Skeletal muscle satellite cell (primary cell): ENCODE results near the gene SPRR5.

ENCODE experiments used
- H3K27me3 ChIP-seq: 2 replicates; pipeline ENCODE4 v1.7.0; 2013; ENCODE audit warnings: low read length; ENCODE audit not compliant: control insufficient read depth, insufficient read depth
- H3K36me3 ChIP-seq: 2 replicates; pipeline ENCODE4 v1.7.0; 2013; ENCODE audit warnings: mild to moderate bottlenecking, control low read depth, low read length; ENCODE audit not compliant: insufficient read depth
- H3K4me1 ChIP-seq: 2 replicates; pipeline ENCODE4 v1.7.0; 2013; ENCODE audit warnings: low read length; ENCODE audit not compliant: control insufficient read depth, insufficient read depth
- H3K4me2 ChIP-seq: 2 replicates; pipeline ENCODE4 v1.7.0; 2013; ENCODE audit warnings: mild to moderate bottlenecking, low read length
- H3K4me3 ChIP-seq: 2 replicates; pipeline ENCODE4 v1.7.0; 2013; ENCODE audit warnings: low read length
- H3K9ac ChIP-seq: 2 replicates; pipeline ENCODE4 v1.7.0; 2013; ENCODE audit warnings: mild to moderate bottlenecking, low read depth, low read length, moderate library complexity
- H3K9me3 ChIP-seq: replicated peaks from 2 replicates; pipeline ENCODE4 v1.7.0; 2013; ENCODE audit warnings: mild to moderate bottlenecking, control low read depth, low read length

SPRR5 gene

DNA sequence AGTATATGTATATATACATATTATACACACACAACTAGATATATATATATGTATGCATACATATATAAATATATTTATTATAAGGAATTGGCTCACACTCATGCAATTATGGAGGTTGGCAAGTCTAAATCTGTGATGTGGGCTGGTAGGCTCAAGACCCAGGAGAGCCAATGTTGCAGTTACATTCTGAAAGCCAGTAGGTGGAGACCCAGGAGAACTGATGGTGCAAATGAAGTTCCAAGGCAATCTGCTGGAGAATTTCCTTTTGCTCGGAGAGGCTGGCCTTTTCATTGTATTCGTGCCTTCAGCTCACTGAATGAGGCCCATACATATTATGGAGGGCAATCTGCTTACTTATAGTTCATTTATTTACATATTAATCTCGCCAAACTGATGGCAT, 29.2 kb upstream of the SPRR5 start:
- Histone ChIP-seq H3K9me3 (no peaks in the 10 kb centered on the region), H3K4me1 (no peaks in the 10 kb centered on the region), H3K36me3 (no peaks in the 10 kb centered on the region), H3K9ac (no peak overlapping the region), H3K4me2 (no peak overlapping the region), H3K4me3 (no peak overlapping the region), H3K27me3 (peaks cover 11% of the 10 kb centered on the region)

DNA sequence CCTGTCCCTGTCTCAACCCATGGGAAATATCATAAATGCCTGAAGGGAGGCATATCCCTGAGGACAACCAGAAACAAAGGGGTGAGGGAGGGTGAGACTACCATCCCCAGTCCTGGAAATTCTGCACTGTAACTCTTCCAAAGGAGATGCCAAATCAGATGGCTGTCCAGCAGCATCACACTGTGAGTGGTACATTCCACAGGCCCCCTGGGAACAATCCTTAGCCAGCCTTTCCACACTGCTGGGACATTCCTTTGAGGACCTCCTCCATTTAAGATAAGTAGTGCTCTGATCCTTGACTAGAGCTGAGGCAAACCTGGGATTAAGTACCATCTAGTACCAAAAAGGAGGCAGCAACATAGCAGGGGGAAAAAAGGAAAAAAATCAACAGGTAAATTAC, 27.9 kb upstream of the SPRR5 start:
- no peaks in the 10 kb centered on the region for H3K4me1 ChIP-seq
- H3K27me3 ChIP-seq, result peaks cover 10% of the 10 kb centered on the region
- H3K4me3 ChIP-seq, result no peak overlapping the region
- H3K9me3 ChIP-seq, result no peaks in the 10 kb centered on the region
- no peak overlapping the region for H3K4me2 ChIP-seq
- H3K9ac ChIP-seq, result no peak overlapping the region
- no peaks in the 10 kb centered on the region for H3K36me3 ChIP-seq

DNA sequence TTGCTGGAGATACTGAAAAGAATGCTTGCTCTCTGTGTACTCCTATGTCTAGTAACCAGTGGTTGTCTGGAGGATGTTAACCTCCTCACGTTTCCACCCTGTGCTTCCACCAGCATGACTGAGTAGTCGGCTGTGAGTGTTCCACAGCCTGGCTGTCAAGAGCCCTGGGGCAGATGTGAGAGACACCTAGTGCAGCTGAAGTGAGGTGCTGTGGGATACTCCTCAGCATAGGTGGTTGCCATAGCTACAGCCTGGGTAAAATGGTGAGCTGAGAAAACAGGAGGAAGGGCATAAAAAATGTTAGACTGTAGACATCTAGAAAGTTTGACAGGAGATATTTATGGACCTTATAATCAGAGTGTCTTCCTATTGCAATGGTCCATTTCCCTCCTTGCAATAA, 22.8 kb upstream of the SPRR5 start:
- Histone ChIP-seq H3K9me3 (no peaks in the 10 kb centered on the region), H3K4me2 (no peak overlapping the region), H3K36me3 (no peaks in the 10 kb centered on the region)

DNA sequence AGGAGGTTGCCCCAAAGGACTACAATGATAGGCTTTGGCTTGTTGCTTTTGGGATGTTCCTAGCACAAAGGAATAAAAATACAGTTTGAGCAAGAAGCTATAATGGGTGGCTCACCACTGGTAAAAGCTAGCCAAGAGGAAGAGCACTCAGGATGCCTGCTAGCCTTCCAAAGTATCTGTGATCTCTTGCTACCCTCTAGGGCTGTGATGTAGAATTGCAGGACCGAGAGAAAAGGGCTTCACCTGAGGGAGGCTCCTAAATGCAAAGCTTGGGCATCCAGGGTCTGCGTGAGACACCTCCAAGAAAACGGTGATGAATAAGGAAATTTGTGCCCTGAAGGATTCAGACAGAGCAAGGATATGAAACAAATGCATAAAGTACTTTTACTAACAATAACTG, 20.9 kb upstream of the SPRR5 start:
- peaks cover 11% of the 10 kb centered on the region for H3K27me3 ChIP-seq

More for the DNA sequence above, 22.8 kb upstream of the SPRR5 start:
- Histone ChIP-seq H3K4me1 (no peaks in the 10 kb centered on the region), H3K27me3 (peaks cover 11% of the 10 kb centered on the region), H3K9ac (no peak overlapping the region), H3K4me3 (no peak overlapping the region)

DNA sequence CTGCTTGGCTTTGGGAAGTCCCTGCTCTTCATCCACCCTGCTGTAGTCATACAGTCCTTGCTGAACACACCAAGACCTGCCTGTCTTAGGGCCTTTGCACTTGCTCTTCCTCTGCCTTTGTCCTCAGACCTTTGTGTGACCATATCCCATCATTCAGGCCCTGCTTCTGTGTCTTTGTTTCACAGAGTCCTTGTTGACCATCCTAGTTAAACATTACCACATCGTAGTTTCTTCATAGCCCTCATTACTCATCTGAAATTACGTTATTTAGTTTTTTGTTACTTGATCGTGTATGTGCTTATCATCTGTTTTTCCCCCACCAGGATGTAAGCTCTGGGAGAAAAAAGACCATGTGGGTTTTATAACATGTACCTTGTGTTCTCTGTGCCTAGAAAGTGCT, 18.3 kb upstream of the SPRR5 start:
- Histone ChIP-seq H3K9me3 (no peaks in the 10 kb centered on the region), H3K4me1 (no peaks in the 10 kb centered on the region), H3K27me3 (peaks cover 16% of the 10 kb centered on the region), H3K36me3 (no peaks in the 10 kb centered on the region), H3K4me2 (no peak overlapping the region), H3K9ac (no peak overlapping the region), H3K4me3 (no peak overlapping the region)

More for the DNA sequence above, 20.9 kb upstream of the SPRR5 start:
- Histone ChIP-seq H3K4me3 (no peak overlapping the region), H3K4me2 (no peak overlapping the region), H3K4me1 (no peaks in the 10 kb centered on the region), H3K36me3 (no peaks in the 10 kb centered on the region), H3K9ac (no peak overlapping the region), H3K9me3 (no peaks in the 10 kb centered on the region)

DNA sequence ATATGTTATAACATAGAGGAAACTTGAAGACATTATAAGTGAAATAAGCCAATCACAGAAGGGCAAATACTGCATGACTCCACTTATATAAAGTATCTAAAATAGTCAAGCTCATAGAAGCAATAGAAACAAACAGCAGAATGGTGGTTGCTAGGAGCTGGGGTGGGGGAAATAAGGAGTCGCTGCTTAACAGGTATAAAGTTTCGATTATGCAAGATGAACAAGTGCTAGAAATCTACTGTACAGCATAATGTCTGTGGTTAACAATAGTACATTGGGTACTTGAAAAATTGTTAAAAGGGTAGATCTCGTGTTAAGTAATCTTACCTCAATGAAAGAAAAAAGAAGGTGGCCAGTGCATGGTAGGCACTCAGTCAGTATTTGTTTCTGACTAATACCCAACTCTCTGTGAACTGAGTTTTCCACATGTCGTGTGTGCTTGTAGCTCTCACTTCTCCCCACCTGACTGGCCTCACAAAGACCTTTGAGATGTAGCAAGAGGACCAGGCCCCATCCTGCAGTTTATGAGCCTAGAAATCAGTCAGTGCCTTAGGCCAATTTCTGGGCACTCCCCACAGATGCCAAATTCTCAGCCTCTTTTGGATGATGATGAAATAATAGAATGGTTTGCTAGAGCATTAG, 14.7 kb upstream of the SPRR5 start:
- Histone ChIP-seq H3K36me3 (no peaks in the 10 kb centered on the region), H3K27me3 (peaks cover 15% of the 10 kb centered on the region), H3K9ac (no peak overlapping the region), H3K4me1 (no peaks in the 10 kb centered on the region), H3K4me3 (no peak overlapping the region), H3K9me3 (no peaks in the 10 kb centered on the region), H3K4me2 (no peak overlapping the region)

DNA sequence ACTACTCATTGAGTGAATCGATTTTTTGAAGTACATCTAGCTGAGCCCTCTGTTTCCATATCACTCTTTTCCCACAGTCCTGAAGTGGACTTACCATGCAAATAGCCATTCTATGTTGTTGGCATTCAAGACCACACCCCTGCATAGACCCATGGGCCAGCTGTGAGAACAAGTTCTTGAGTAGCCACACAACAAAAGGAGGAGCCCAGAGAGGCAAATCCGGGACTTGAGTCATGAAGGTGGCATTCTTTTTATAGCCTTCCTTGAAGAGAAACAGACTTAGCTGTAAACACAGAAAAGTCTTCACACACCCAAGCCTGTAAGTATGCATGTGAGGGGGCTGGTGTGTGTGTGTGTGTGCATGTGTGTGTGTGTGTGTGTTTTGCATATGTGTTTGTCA, 13.8 kb upstream of the SPRR5 start:
- Histone ChIP-seq H3K9ac (no peak overlapping the region), H3K4me1 (no peaks in the 10 kb centered on the region), H3K9me3 (no peaks in the 10 kb centered on the region), H3K4me3 (no peak overlapping the region), H3K27me3 (peaks cover 15% of the 10 kb centered on the region), H3K36me3 (no peaks in the 10 kb centered on the region), H3K4me2 (no peak overlapping the region)

DNA sequence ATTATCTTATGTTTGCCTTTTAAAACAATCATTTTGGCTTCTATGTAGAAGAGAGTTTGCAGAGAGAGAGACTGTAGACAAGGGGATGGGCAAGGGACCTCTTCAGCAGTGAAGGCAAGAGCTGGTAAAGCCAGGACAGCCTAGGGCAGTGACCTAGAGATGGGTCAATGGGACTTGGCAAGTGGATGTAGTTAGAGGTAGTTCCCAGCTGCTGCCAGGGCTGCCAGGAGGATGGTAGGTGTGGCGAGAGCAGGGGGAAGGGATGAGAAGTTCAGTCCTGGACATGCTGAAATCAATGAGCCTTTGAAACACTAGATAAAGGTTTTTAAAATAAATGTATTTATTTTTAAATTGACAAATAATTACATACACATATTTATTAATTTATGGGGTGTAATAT, 6.4 kb upstream of the SPRR5 start:
- Histone ChIP-seq H3K9ac (no peak overlapping the region), H3K4me1 (no peaks in the 10 kb centered on the region), H3K4me3 (no peak overlapping the region), H3K9me3 (no peaks in the 10 kb centered on the region), H3K27me3 (no peaks in the 10 kb centered on the region), H3K36me3 (no peaks in the 10 kb centered on the region), H3K4me2 (no peak overlapping the region)

DNA sequence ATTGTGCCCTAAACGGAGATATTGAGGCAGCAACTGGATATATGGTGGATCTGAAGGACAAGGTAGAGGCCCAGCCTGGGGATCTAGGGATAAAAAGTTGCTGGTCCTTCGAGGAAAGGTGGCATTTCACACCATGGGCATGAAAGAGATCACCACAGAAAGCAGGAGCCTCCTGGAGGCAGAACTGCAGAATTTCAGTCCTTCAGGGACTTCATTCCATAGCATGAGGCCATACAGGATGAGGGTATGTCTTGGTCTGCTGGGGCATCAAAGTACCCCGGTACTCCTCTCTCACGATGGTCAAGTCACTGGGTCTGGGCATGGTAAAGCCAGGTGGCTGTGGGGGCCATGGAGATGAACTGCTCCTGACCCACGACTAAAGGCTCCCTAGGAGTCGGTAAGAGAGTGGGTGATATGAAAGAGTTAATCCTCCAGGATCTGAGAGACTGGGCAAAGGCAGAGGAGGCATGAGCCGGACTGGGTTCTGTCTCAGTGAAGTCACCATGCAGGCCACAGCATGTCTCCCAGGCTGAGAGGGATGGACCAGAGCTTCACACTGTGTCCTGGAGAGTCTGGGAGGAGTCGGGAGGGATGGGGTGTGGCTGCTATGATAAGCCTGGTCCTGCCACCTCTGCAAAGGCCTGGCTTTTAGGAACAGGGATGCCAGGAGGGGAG, 5.8 kb upstream of the SPRR5 start:
- Histone ChIP-seq H3K36me3 (no peaks in the 10 kb centered on the region), H3K9ac (no peak overlapping the region), H3K4me1 (no peaks in the 10 kb centered on the region), H3K27me3 (no peaks in the 10 kb centered on the region), H3K4me2 (no peak overlapping the region), H3K9me3 (no peaks in the 10 kb centered on the region), H3K4me3 (no peak overlapping the region)

DNA sequence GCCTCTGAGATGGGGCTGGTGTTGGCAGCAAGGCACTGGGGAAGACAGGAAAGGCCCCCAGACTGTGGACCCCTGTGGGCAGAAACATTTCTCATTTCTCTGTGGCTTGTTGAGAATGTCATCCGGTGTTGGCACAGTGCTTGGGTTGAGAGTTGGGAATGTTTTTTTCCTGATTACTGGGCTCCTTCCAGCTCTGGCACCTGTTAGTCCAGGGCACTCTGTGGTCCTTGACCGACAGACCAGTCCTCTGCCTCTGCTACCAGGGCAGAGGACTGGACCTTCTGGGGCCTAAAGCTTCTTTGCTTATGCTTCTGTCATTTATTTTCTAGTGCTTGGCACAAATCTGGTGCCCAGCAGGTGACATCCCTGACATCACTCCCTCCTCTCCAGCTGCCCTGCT, 4.8 kb upstream of the SPRR5 start:
- no peaks in the 10 kb centered on the region for H3K9me3 ChIP-seq
- H3K4me1 ChIP-seq, result no peaks in the 10 kb centered on the region
- no peak overlapping the region for H3K9ac ChIP-seq
- H3K4me2 ChIP-seq, result no peak overlapping the region
- no peaks in the 10 kb centered on the region for H3K36me3 ChIP-seq
- no peak overlapping the region for H3K4me3 ChIP-seq
- H3K27me3 ChIP-seq, result no peaks in the 10 kb centered on the region

DNA sequence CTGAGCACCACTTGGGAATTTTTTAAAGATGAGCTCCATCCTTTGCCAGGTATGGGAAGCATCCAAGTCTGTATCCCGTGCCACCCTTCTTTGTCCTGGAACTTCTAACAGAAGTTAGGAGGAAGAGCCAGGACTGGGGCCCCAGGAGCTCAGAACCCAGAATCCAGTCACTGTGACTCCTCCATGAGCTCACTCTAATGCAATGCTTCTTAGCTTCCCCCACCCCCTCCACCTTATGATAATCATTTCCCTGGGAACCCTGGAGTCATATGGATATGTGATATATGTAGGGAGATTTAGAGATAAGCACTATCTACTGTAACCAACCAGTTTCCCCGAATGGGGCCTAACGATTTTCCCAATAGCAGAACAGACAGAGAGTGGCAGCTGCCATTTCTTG, 758 bp upstream of the SPRR5 start:
- H3K9ac ChIP-seq, result no peak overlapping the region
- no peaks in the 10 kb centered on the region for H3K4me1 ChIP-seq
- H3K36me3 ChIP-seq, result no peaks in the 10 kb centered on the region
- no peaks in the 10 kb centered on the region for H3K27me3 ChIP-seq
- no peaks in the 10 kb centered on the region for H3K9me3 ChIP-seq
- H3K4me2 ChIP-seq, result no peak overlapping the region
- no peak overlapping the region for H3K4me3 ChIP-seq

DNA sequence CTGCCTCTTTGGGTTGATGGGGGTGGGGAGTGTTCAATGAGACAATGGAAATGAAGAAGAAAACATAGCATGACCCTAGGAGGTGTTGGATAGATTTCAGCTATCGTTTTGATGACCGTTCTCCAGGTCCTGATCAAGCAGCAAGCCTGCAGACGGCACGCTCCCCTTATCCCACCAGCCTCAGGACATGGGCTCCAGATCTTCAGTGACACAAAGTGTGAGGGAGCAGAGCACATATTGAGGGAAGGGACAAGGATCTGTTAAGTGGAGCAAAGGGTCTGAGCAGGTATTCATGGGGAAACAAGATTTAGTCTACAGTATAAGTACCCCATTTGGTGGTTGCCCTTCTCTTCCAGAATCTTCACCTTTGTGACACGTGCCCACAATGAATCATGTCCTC, 4.7 kb downstream of the SPRR5 start:
- Histone ChIP-seq H3K4me1 (no peaks in the 10 kb centered on the region), H3K27me3 (no peaks in the 10 kb centered on the region), H3K4me3 (no peak overlapping the region), H3K9ac (no peak overlapping the region), H3K9me3 (no peaks in the 10 kb centered on the region), H3K36me3 (no peaks in the 10 kb centered on the region), H3K4me2 (no peak overlapping the region)
